Keratinocyte (primary cell): Measurements from ENCODE around the gene MCTP2.

Experiments
- CTCF ChIP-seq, 3 experiments: IDR thresholded peaks in 1 of 3; conservative IDR thresholded peaks in 1 of 3; optimal IDR thresholded peaks in 1 of 3; 2 replicates in 2 of 3; 3 replicates in 1 of 3; pipeline versions ENCODE3 to v1.5.1; 2011; ENCODE audit warnings: low read length in 3 of 3, mild to moderate bottlenecking in 3 of 3, moderate library complexity in 2 of 3, control low read depth in 1 of 3, inconsistent platforms in 1 of 3; ENCODE audit not compliant: insufficient read depth in 2 of 3; ENCODE audit errors: extremely low read depth in 1 of 3
- EZH2 ChIP-seq: IDR thresholded peaks from one replicate; pipeline ENCODE4 v1.6.1; 2012; ENCODE audit warnings: inconsistent platforms, mild to moderate bottlenecking, low read length, moderate library complexity

- TF ChIP-seq CTCF (optimal IDR thresholded peaks at IDR 0.05 in 1 of 3, IDR thresholded peaks at IDR 0.05 in 1 of 3, conservative IDR thresholded peaks at IDR 0.05 in 1 of 3; ENCODE audit: extremely low read depth in 1 of 3, insufficient read depth in 2 of 3, low read length in 3 of 3): no peak
- no peak for TF ChIP-seq EZH2
Observed at GRCh38 chr15:94493176-94493575, 261.8 kb downstream of the MCTP2 start.
